Effector memory CD4-positive, alpha-beta T cell (primary cell): ENCODE data around the gene KIRREL2.

Experiments used
- DNase-seq, 3 donors: peaks; one replicate each; pipeline ENCODE4 v3.0.0-alpha.2; 2020
- H3K27ac ChIP-seq: 2 replicates; pipeline ENCODE4 v1.7.0; 2013; ENCODE audit warnings: mild to moderate bottlenecking, low read length, moderate library complexity; ENCODE audit not compliant: insufficient read depth, poor library complexity, severe bottlenecking
- H3K27me3 ChIP-seq: replicated peaks from 2 replicates; pipeline ENCODE4 v1.7.0; 2013; ENCODE audit warnings: mild to moderate bottlenecking, low read length; ENCODE audit not compliant: insufficient read depth, control insufficient read depth, poor library complexity, severe bottlenecking
- H3K36me3 ChIP-seq: 2 replicates; pipeline ENCODE4 v1.7.0; 2013; ENCODE audit warnings: mild to moderate bottlenecking, low read length, moderate library complexity; ENCODE audit not compliant: control insufficient read depth, insufficient read depth
- H3K4me1 ChIP-seq: 2 replicates; pipeline ENCODE4 v1.7.0; 2013; ENCODE audit warnings: low read length, mild to moderate bottlenecking; ENCODE audit not compliant: control insufficient read depth, insufficient read depth, poor library complexity, severe bottlenecking
- H3K4me3 ChIP-seq: 2 replicates; pipeline ENCODE4 v1.7.0; 2013; ENCODE audit warnings: low read length, low read depth, mild to moderate bottlenecking; ENCODE audit not compliant: insufficient read depth, poor library complexity, severe bottlenecking
- H3K9me3 ChIP-seq: 2 replicates; pipeline ENCODE4 v1.7.0; 2013; ENCODE audit warnings: mild to moderate bottlenecking, low read length, moderate library complexity; ENCODE audit not compliant: control insufficient read depth

The KIRREL2 gene

GRCh38 chr19:35853038-35853756 lies 3.5 kb upstream of the KIRREL2 start:
- Histone ChIP-seq H3K27me3 (peaks cover 33% of the 10 kb centered on the region), H3K9me3 (no peaks in the 10 kb centered on the region), H3K4me1 (peaks cover 10% of the 10 kb centered on the region), H3K27ac (no peak overlapping the region), H3K36me3 (no peaks in the 10 kb centered on the region), H3K4me3 (no peak overlapping the region)
- no peak for DNase-seq

- no peak overlapping the region for H3K27ac ChIP-seq
- H3K4me3 ChIP-seq = no peak overlapping the region
- peaks cover 37% of the 10 kb centered on the region for H3K27me3 ChIP-seq
- no peak for DNase-seq
- no peaks in the 10 kb centered on the region for H3K36me3 ChIP-seq
- peaks cover 10% of the 10 kb centered on the region for H3K4me1 ChIP-seq
- no peaks in the 10 kb centered on the region for H3K9me3 ChIP-seq
Measured at GRCh38 chr19:35858311-35858710, 1.6 kb downstream of the KIRREL2 start.

GRCh38 chr19:35859414-35859813 lies 2.7 kb downstream of the KIRREL2 start:
- Histone ChIP-seq H3K9me3 (no peaks in the 10 kb centered on the region), H3K27ac (no peak overlapping the region), H3K36me3 (no peaks in the 10 kb centered on the region), H3K4me3 (no peak overlapping the region), H3K27me3 (peaks cover 35% of the 10 kb centered on the region), H3K4me1 (peaks cover 10% of the 10 kb centered on the region)
- DNase-seq = no peak

GRCh38 chr19:35860436-35860817 lies 3.7 kb downstream of the KIRREL2 start:
- DNase-seq = no peak
- Histone ChIP-seq H3K4me1 (peaks cover 10% of the 10 kb centered on the region), H3K9me3 (no peaks in the 10 kb centered on the region), H3K27ac (no peak overlapping the region), H3K4me3 (no peak overlapping the region), H3K36me3 (no peaks in the 10 kb centered on the region), H3K27me3 (peaks cover 28% of the 10 kb centered on the region)

- no peaks in the 10 kb centered on the region for H3K9me3 ChIP-seq
- peaks cover 8% of the 10 kb centered on the region for H3K4me1 ChIP-seq
- no peaks in the 10 kb centered on the region for H3K36me3 ChIP-seq
- DNase-seq = no peak
- H3K27ac ChIP-seq = no peak overlapping the region
- peaks cover 23% of the 10 kb centered on the region for H3K27me3 ChIP-seq
- no peak overlapping the region for H3K4me3 ChIP-seq
Measured at GRCh38 chr19:35860818-35861639, 4.3 kb downstream of the KIRREL2 start.

- Histone ChIP-seq H3K4me1 (peaks cover 1% of the 10 kb centered on the region), H3K4me3 (no peak overlapping the region), H3K36me3 (no peaks in the 10 kb centered on the region), H3K27ac (no peak overlapping the region), H3K27me3 (peaks cover 17% of the 10 kb centered on the region), H3K9me3 (no peaks in the 10 kb centered on the region)
- no peak for DNase-seq
Measured at GRCh38 chr19:35861640-35862160, 5.0 kb downstream of the KIRREL2 start.

- no peak overlapping the region for H3K4me3 ChIP-seq
Measured at GRCh38 chr19:35862528-35862927, 5.8 kb downstream of the KIRREL2 start.

GRCh38 chr19:35863018-35863417 lies 6.3 kb downstream of the KIRREL2 start:
- no peaks in the 10 kb centered on the region for H3K36me3 ChIP-seq
- H3K27ac ChIP-seq = no peak overlapping the region
- DNase-seq = no peak
- no peaks in the 10 kb centered on the region for H3K9me3 ChIP-seq
- H3K4me1 ChIP-seq = no peaks in the 10 kb centered on the region
- no peak overlapping the region for H3K4me3 ChIP-seq
- H3K27me3 ChIP-seq = peaks cover 13% of the 10 kb centered on the region

More at GRCh38 chr19:35862528-35862927, 5.8 kb downstream of the KIRREL2 start:
- DNase-seq = no peak
- no peaks in the 10 kb centered on the region for H3K9me3 ChIP-seq
- H3K27me3 ChIP-seq = peaks cover 13% of the 10 kb centered on the region
- no peaks in the 10 kb centered on the region for H3K36me3 ChIP-seq
- no peaks in the 10 kb centered on the region for H3K4me1 ChIP-seq
- no peak overlapping the region for H3K27ac ChIP-seq

GRCh38 chr19:35868172-35868822 lies 11.6 kb downstream of the KIRREL2 start, which contains the start of gene APLP1:
TSS of gene APLP1 (plus strand) at chr19:35868574. CDS start at chr19:35868637, 63 bp downstream.
- H3K9me3 ChIP-seq = no peaks in the 10 kb centered on the region
- H3K36me3 ChIP-seq = no peaks in the 10 kb centered on the region
- H3K4me1 ChIP-seq = peaks cover 20% of the 10 kb centered on the region
- DNase-seq = peak; percentile 30 to 49 (median 43)
- H3K27ac ChIP-seq = no peak within 1 kb of the TSS
- peaks cover 8% of the 10 kb centered on the region for H3K27me3 ChIP-seq
- peak within 1 kb of the TSS; percentile 44 for H3K4me3 ChIP-seq
